ENCODE results near the gene SOCS6. TPM values are rescaled to one million over a fixed set of nuclear protein-coding genes. Genes with fewer than 3 reads are reported as not detected.

Gene SOCS6
- total and polyA plus RNA-seq, 2 experiments from 2014 or later: 4.4 to 13.3 TPM

- no peak overlapping the region for H3K4me3 ChIP-seq
- ATAC-seq (no peak), DNase-seq (ENCODE audit: low spot score) (no peak)
- H4K20me1 ChIP-seq (replicated peaks; ENCODE audit: insufficient read depth): no peaks in the 10 kb centered on the region
- no peak for TF ChIP-seq ETS1 (IDR thresholded peaks at IDR 0.05)
- TF ChIP-seq ZNF331 (CRISPR knock-in tag; IDR thresholded peaks at IDR 0.05; ENCODE audit: low read depth): no peak
- no peak for TF ChIP-seq POLR2AphosphoS5 (IDR thresholded peaks at IDR 0.05; ENCODE audit: low read depth)
- no peak for TF ChIP-seq CTCF (conservative IDR thresholded peaks at IDR 0.05; ENCODE audit: low read depth in 2 of 2)
- TF ChIP-seq JUNB (IDR thresholded peaks at IDR 0.05; ENCODE audit: unreplicated experiment): no peak
- TF ChIP-seq EZH2 (IDR thresholded peaks at IDR 0.05; ENCODE audit: low read depth, unreplicated experiment): no peak
- TF ChIP-seq EZH2phosphoT487 (IDR thresholded peaks at IDR 0.05; ENCODE audit: unreplicated experiment): no peak
- no peak for TF ChIP-seq CREB1 (CRISPR knock-in tag; IDR thresholded peaks at IDR 0.05; ENCODE audit: low read depth)
- TF ChIP-seq ZNF462 (CRISPR knock-in tag; IDR thresholded peaks at IDR 0.05): no peak
- no peak for TF ChIP-seq REST (IDR thresholded peaks at IDR 0.05; ENCODE audit: unreplicated experiment)
- TF ChIP-seq NANOG (IDR thresholded peaks at IDR 0.05; ENCODE audit: borderline replicate concordance): no peak
- TF ChIP-seq STAT1 (IDR thresholded peaks at IDR 0.05; ENCODE audit: unreplicated experiment): no peak
- no peak for TF ChIP-seq ZNF114 (CRISPR knock-in tag; IDR thresholded peaks at IDR 0.05)
- H3K4me2 ChIP-seq: no peak overlapping the region
- H3F3A ChIP-seq (replicated peaks; ENCODE audit: low read depth): no peaks in the 10 kb centered on the region
- H3K36me3 ChIP-seq (ENCODE audit: insufficient read depth): no peaks in the 10 kb centered on the region
- peaks cover 4% of the 10 kb centered on the region for H3K27me3 Mint-ChIP-seq (ENCODE audit: insufficient read depth, low read depth, poor library complexity)
- H3K27ac ChIP-seq (ENCODE audit: low read depth): no peak overlapping the region
- peaks cover 10% of the 10 kb centered on the region; the same call in 2 of the 3 replicates for H3K9me3 Mint-ChIP-seq
- no peak overlapping the region for H3K4me3 Mint-ChIP-seq
- H3K9me2 ChIP-seq (ENCODE audit: insufficient read depth): no peaks in the 10 kb centered on the region
- peaks cover 9% of the 10 kb centered on the region for H3K4me1 Mint-ChIP-seq
- H2AFZ ChIP-seq: no peak overlapping the region
- no peaks in the 10 kb centered on the region; the same call in 2 of the 3 replicates for H3K36me3 Mint-ChIP-seq (ENCODE audit: low read depth)
- H3K79me2 ChIP-seq (replicated peaks; ENCODE audit: insufficient read depth): no peaks in the 10 kb centered on the region
- H3K4me1 ChIP-seq (ENCODE audit: insufficient read depth): no peaks in the 10 kb centered on the region
- no peaks in the 10 kb centered on the region for H3K27me3 ChIP-seq (ENCODE audit: insufficient read depth)
- H3K27ac Mint-ChIP-seq: no peak overlapping the region
Observed at GRCh38 chr18:70279470-70279869, 9.4 kb upstream of the SOCS6 start.

All from GM23338 (cell line).